PC-9 (cell line): ENCODE results near the gene HS3ST2.

ENCODE experiments used
- CTCF ChIP-seq: fragments of 200-600 bp; sonication (generic); conservative IDR thresholded peaks from 2 replicates; pipeline ENCODE4 v1.6.1; 2017; ENCODE audit warnings: mixed run types, antibody characterized with exemption, mild to moderate bottlenecking, moderate library complexity
- EZH2 ChIP-seq: fragments of 200-600 bp; sonication (generic); IDR thresholded peaks from 2 replicates; pipeline ENCODE4 v1.8.0; 2017; ENCODE audit warnings: antibody characterized with exemption, low read depth

DNA sequence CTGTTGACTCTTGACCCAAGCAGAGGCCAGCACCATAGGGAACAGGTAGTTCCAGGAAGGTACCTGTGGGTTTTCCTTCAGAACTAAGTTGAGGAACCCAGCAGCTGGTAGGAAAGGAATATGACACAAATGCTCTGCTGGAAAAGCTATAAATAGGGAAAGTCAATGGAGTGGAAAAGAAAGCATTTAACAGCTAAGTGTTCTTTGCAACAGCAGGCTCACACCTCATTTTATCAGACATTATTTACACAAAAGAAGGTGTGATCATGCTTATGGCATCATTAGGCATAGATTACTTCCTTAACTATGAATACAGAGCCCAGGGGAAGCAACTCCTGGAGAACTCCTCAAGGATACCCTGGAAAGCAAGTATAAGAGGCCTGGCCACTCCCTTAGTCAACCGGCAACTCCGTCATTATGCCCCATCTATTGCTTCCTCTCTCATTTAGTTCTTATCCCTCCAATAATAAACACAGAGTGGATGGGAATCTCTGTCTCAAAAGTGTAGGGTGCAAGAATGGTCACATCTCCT, 128.1 kb downstream of the HS3ST2 start:
- no peak for TF ChIP-seq CTCF
- no peak for TF ChIP-seq EZH2
